Heart left ventricle (tissue), 16 donors: ENCODE measurements around the gene TP53AIP1. TPM values are rescaled to one million over a fixed set of nuclear protein-coding genes. Genes with fewer than 3 reads are reported as not detected.
A peak's percentile ranks its signal among the peaks of the same experiment; 100 is the strongest.

Experiments used
- ATAC-seq, 4 donors: fragments of 200-7000 bp; cut with Tn5 transposase; one replicate each; pipeline ENCODE4 v1.9.1; 2020 to 2022; ENCODE audit warnings: moderate library complexity in 4 of 4, mild to moderate bottlenecking in 3 of 4, moderate number of reproducible peaks in 1 of 4
- DNase-seq, 5 donors: peaks; one replicate each; pipeline ENCODE4 v3.0.0-alpha.2; 2020
- H3K27ac ChIP-seq, 12 donors: fragments of 200-600 bp; sonication (generic) in 4 of 12; one replicate each; pipeline versions ENCODE4 v1.5.0 to v1.8.0; 2016 to 2022; ENCODE audit warnings: mild to moderate bottlenecking in 2 of 12
- H3K27me3 ChIP-seq, 9 donors: fragments of 200-600 bp; sonication (generic) in 2 of 9; one replicate each; pipeline versions ENCODE4 v1.5.1 to v1.8.0; 2016 to 2022; ENCODE audit warnings: mild to moderate bottlenecking in 3 of 9
- H3K36me3 ChIP-seq, 9 donors: fragments of 200-600 bp; sonication (generic) in 2 of 9; one replicate each; pipeline versions ENCODE4 v1.5.0 to v1.8.0; 2018 to 2022; ENCODE audit warnings: mild to moderate bottlenecking in 2 of 9
- H3K4me1 ChIP-seq, 12 donors: fragments of 200-600 bp; sonication (generic) in 4 of 12; one replicate each; pipeline versions ENCODE4 v1.5.0 to v1.8.0; 2016 to 2022; ENCODE audit warnings: mild to moderate bottlenecking in 3 of 12
- H3K4me3 ChIP-seq, 12 donors: fragments of 200-600 bp; sonication (generic) in 4 of 12; one replicate each; pipeline versions ENCODE4 v1.5.0 to v1.8.0; 2017 to 2022; ENCODE audit warnings: mild to moderate bottlenecking in 9 of 12, moderate library complexity in 4 of 12
- H3K9me3 ChIP-seq, 12 donors: fragments of 200-600 bp; sonication (generic) in 4 of 12; one replicate each; pipeline versions ENCODE4 v1.5.0 to v1.8.0; 2016 to 2022; ENCODE audit warnings: mild to moderate bottlenecking in 1 of 12
- CTCF ChIP-seq, 12 donors: fragments of 200-600 bp; sonication (generic) in 4 of 12; IDR thresholded peaks; one replicate each; pipeline versions ENCODE4 v1.5.0 to v1.8.0; 2018 to 2022; ENCODE audit warnings: antibody characterized with exemption in 12 of 12, mild to moderate bottlenecking in 5 of 12
- POLR2A ChIP-seq, 2 donors: fragments of 450-650 bp; IDR thresholded peaks; one replicate each; pipeline ENCODE4 v1.6.1; 2017; ENCODE audit warnings: antibody characterized with exemption in 2 of 2, mild to moderate bottlenecking in 2 of 2, moderate library complexity in 2 of 2
- WGBS, 4 donors: extraction: QIAGEN DNeasy Blood & Tissue Kit in 2 of 4; methylation state at CpG; one replicate each; pipeline versions ENCODE4 v1.1.5 to v1.1.7; 2013 to 2018; 5-methylcytosine and 5-hydroxymethylcytosine counted together
- intact Hi-C, 10 donors: fragments of 100-400 bp; cut with DNase I; formaldehyde crosslinking; loops; one replicate each; pipeline versions ENCODE4 v1.11.1 to v1.14.2; 2022
- polyA plus RNA-seq, 2 donors: library from polyadenylated mRNA; stranded (reverse); fragments of 200-250 nt; gene quantifications; one replicate each; pipeline ENCODE4 v1.2.3, GENCODE V29; 2013
- total RNA-seq, 9 donors: library from RNA; depleted of rRNA in 2 of 9; stranded (reverse); fragments of >200 nt in 2 of 9; fragmentation: NEBNext Ultra II Directional in 3 of 9; extraction: Animal tissue kit (Norgen Biotek cat#: 25700) in 3 of 9; gene quantifications; one replicate each; pipeline versions ENCODE4 v1.1.0 to v1.2.4, GENCODE V29; 2016 to 2023
- donor health status: ischemic (EF 13 %, LVEDD 7.1; RV severe dilation, severe dysfunction).
- donor health status: healthy with polysubstance abuse.
- donor health status: DM: no; HTN: yes; CAD: no.
- donor health status: DM: no; HTN: no; CAD: no.
- donor health status: ischemic (EF 25% LVEDD 6.9; RV normal size, moderate dysfunction).
- donor health status: ischemic (EF 25% LVEDD 5.7; RV mildly dilated, moderate dysfunction).
- donor health status: healthy.
- donor health status: DM: yes; HTN: yes; CAD: no.
- donor health status: ischemic (EF 35%, LVEDD 5.7; RV mildly dilated, moderate dysfunction).
- donor health status: nonischemic (EF 11% LVEDD 7.7; RV severe dilation, severe dysfunction).
- donor health status: DM: yes; HTN: yes; CAD: no.
- donor health status: PGD.
- donor health status: ischemic (EF 29% LVEDD 5.4; RV normal size, mild dysfunction).
- donor health status: nonischemic (EF 23%, LVEDD 6.1; RV moderate dilation, normal function).

The TP53AIP1 gene
- total and polyA plus RNA-seq, 11 donors: 0.01 TPM; not detected in 10

GRCh38 chr11:128893578-128894285, 48.9 kb downstream of the TP53AIP1 start:
- WGBS, 4 donors: 44 to 62% (median 52%) methylated on average over 8 to 9 of the region's 9 CpGs
- ATAC-seq: peak; percentile 24 to 63 (median 39)
- Histone ChIP-seq H3K9me3 (no peaks in the 10 kb centered on the region), H3K27ac (peak overlapping the region; percentile 23 to 86 (median 74)), H3K36me3 (no peaks in the 10 kb centered on the region), H3K4me3 (no peak overlapping the region), H3K27me3 (peaks cover 0 to 27% (median 4%) of the 10 kb centered on the region in 9 donors), H3K4me1 (peaks cover 0 to 73% (median 37%) of the 10 kb centered on the region in 12 donors)
- intact Hi-C loops: no loop called here
- TF ChIP-seq CTCF (IDR thresholded peaks at IDR 0.05): no peak
- no peak for TF ChIP-seq POLR2A (IDR thresholded peaks at IDR 0.05)
- peak in 2 of 5 donors; percentile 53 to 58 for DNase-seq

DNA sequence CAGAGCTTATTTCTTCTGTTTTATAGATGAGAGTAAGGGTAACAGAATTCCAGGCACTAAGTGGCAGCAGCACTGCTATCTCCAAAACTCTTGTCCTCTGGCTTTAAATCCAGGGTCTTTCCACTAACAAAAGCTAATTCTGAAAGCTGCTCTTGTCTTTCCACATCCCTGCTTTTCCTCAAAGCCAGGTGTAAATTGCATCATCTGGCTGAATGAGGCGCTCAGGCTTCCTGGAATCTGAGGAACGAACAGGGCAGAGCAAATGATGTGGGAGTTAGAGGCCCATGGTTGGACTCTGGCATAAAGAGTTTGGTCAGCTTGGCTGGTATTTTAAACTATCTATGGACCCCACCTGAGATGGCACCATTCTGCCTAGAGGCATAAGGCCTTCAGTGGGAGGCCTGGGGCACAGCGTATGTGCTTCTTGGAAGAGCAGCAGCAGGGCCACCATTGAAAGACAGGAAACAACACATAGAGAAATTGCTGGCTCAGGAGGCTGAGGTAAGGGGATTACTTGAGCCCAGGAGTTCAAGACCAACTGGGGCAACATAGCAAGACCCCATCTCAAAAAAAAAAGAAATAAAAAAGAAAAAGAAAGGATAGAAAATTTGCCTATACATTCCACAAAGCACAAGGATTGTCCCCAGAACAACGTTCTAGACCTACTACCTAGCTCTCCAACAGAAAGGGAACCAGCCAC, 49.7 kb downstream of the TP53AIP1 start:
- no peak for TF ChIP-seq POLR2A (IDR thresholded peaks at IDR 0.05)
- no peak for TF ChIP-seq CTCF (IDR thresholded peaks at IDR 0.05)
- DNase-seq (no peak), ATAC-seq (no peak)
- Histone ChIP-seq H3K27ac (peak overlapping the region; percentile 23 to 86 (median 74)), H3K27me3 (peaks cover 0 to 31% (median 4%) of the 10 kb centered on the region in 9 donors), H3K36me3 (no peaks in the 10 kb centered on the region), H3K4me1 (peaks cover 0 to 68% (median 34%) of the 10 kb centered on the region in 12 donors), H3K9me3 (no peaks in the 10 kb centered on the region), H3K4me3 (peak overlapping the region in 1 of 12 donors; percentile 55)
- intact Hi-C loops: no loop called here
- WGBS, 4 donors: 55 to 66% (median 62%) methylated on average over 4 of the region's 4 CpGs

- Histone ChIP-seq H3K36me3 (no peaks in the 10 kb centered on the region), H3K9me3 (no peaks in the 10 kb centered on the region), H3K4me1 (peaks cover 0 to 63% (median 29%) of the 10 kb centered on the region in 12 donors), H3K27me3 (peaks cover 0 to 33% (median 4%) of the 10 kb centered on the region in 9 donors), H3K27ac (peak overlapping the region in 11 of 12 donors; percentile 26 to 86 (median 74)), H3K4me3 (peak overlapping the region in 10 of 12 donors; percentile 25 to 64 (median 55))
- no peak for DNase-seq
- WGBS, 4 donors: 37 to 51% (median 45%) methylated on average over 5 to 6 of the region's 6 CpGs
- ATAC-seq: peak in 2 of 4 donors; percentile 17 to 18
- intact Hi-C loops: loop anchor here in 2 of 10 donors (2.0 kb wide), 2 partner anchors 15 to 57 kb away; no protein-coding TSS in a partner anchor
- no peak for TF ChIP-seq POLR2A (IDR thresholded peaks at IDR 0.05)
- no peak for TF ChIP-seq CTCF (IDR thresholded peaks at IDR 0.05)
Observed at GRCh38 chr11:128891913-128892398, 50.7 kb downstream of the TP53AIP1 start.
